Bronchus fibroblast of lung (primary cell): ENCODE measurements around the gene FLG. TPM values are rescaled to one million over a fixed set of nuclear protein-coding genes. Genes with fewer than 3 reads are reported as not detected.

Experiments
- total RNA-seq: library from RNA; depleted of rRNA; stranded (reverse); fragments of >200 nt; gene quantifications from 2 replicates; pipeline ENCODE4 v1.2.3, GENCODE V29; 2015

Gene FLG
- not detected in 2 replicates for total RNA-seq

GRCh38 chr1:152325111-152325510 is at the start of gene FLG:
TSS of gene FLG (minus strand) at chr1:152325239. CDS start at chr1:152315456, 9,783 bp downstream.

GRCh38 chr1:152359906-152360305 is 34.9 kb upstream of the FLG start, which contains the start of gene FLG2:
TSS of gene FLG2 (minus strand) at chr1:152360006. CDS start at chr1:152358884, 1,122 bp downstream.

Other genes starting within 250 kb of the FLG start
- gene TCHHL1, start 236.2 kb downstream of the FLG start, total RNA-seq: not detected in 2 replicates
- not detected in 2 replicates for gene TCHH, start 209.8 kb downstream of the FLG start, total RNA-seq
- not detected in 2 replicates for gene RPTN, start 166.0 kb downstream of the FLG start, total RNA-seq
- gene HRNR, start 101.0 kb downstream of the FLG start, total RNA-seq: not detected in 2 replicates
- gene FLG2, start 34.8 kb upstream of the FLG start, total RNA-seq: not detected in 2 replicates
- not detected in 2 replicates for gene CRNN, start 89.0 kb upstream of the FLG start, total RNA-seq
- not detected in 2 replicates for gene LCE5A, start 185.6 kb upstream of the FLG start, total RNA-seq
- gene CRCT1, start 189.2 kb upstream of the FLG start, total RNA-seq: not detected in 2 replicates
- gene LCE3E, start 241.5 kb upstream of the FLG start, total RNA-seq: not detected in 2 replicates